SIG-M5 treated with dmso at 0.1 percent for 504 hours (cell line): Measurements from ENCODE around the gene DAP.
A peak's percentile ranks its signal among the peaks of the same experiment; 100 is the strongest.
"Not testable (repeated sequence)": the region's sequence is repeated elsewhere in the genome, so short reads cannot be mapped to it uniquely, and the experiment has no call there.

Experiments used
- DNase-seq: peaks from one replicate; lab custom pipeline; 2025; ENCODE audit not compliant: unreplicated experiment; lab: John Stamatoyannopoulos, UW

Gene DAP

GRCh38 chr5:10674582-10674981 is 86.5 kb downstream of the DAP start:
- no peak for DNase-seq

- DNase-seq = no peak
These were observed 86.9 kb downstream of the DAP start for GRCh38 chr5:10674096-10674495.

- DNase-seq = no peak
These were observed 87.6 kb downstream of the DAP start for GRCh38 chr5:10673407-10673806.

- no peak for DNase-seq
These were observed 88.0 kb downstream of the DAP start for GRCh38 chr5:10673017-10673389.

GRCh38 chr5:10672146-10673016 is 88.7 kb downstream of the DAP start:
- DNase-seq = no peak

DNA sequence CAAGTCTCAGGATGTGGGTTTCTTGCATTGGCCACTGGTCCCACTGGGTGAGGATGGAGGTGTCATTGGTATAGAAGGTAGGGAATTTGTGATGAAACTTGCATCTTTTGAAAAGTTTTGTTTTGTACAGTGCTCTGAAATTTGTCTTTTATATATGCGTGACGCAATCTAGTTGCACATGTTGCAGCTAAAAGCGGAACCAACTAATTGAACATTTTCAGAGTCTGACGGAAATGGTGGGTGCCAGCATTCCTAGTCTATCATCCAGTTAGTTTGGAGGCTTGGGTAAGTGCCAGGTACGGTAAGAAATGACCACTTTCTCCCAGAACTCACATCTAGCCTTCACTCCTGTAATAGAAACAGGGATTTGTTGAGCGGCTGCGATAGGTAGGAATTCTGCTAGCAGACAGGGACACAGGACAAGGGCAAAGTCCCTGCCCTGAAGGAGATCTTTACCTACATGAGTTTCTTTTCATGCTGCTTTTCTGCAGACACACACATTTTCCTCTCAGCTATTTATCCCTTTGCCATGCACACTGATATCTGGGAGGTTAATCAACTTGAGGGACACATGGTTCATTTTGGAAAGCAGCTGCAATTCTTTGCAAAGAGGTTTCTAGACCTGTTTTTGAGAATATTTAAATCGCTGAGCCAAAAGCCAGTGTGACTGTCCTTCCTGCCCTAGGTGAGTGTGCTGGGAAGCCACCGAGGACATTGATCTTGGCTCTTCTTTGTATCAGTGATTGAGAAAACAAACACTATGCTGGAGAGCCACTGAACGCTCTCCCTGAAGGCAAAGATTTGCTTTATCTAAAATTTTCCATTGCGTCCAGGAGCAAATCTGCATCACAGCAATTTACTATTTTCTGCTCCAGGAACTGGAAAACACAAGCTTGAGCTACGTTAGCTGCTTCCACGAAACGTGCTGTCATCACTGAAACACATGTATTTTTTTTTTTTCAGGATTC is 89.7 kb downstream of the DAP start:
- DNase-seq = peak; percentile 61

DNA sequence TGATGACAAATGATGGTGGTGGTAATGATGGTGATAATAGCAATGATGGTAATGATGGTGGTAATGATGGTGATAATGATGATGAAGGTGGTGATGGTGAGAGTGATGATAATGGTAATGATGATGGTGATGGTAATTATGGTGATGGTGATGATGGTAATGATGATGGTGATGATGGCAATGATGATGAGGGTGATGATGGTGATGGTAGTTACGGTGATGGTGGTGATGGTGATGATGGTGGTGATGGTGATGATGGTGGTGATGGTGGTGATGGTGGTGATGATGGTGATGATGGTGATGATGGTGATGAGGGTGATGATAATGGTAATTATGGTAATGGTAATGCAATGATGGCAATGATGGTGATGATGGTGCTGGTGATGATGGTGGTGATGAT is 91.1 kb downstream of the DAP start:
- no peak for DNase-seq

DNA sequence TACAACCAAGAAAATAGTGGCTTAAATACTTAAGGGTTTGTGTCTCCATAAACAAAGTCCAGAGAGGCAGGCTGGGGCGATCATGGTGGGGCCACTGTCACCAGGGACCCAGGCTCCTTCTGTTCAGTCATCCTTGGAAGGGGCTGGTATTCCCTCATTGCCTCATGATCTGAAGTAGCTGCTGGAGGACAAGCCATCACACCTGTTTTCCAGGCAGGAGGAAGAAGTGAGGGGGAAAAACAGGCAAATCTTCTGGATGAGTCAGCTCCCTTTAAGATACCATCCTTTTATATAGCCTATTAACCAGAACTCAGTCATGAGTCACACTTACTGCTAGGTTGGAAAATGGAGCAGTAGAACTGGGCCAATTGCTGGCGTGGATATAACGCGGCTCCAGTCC is 92.3 kb downstream of the DAP start:
- no peak for DNase-seq

DNA sequence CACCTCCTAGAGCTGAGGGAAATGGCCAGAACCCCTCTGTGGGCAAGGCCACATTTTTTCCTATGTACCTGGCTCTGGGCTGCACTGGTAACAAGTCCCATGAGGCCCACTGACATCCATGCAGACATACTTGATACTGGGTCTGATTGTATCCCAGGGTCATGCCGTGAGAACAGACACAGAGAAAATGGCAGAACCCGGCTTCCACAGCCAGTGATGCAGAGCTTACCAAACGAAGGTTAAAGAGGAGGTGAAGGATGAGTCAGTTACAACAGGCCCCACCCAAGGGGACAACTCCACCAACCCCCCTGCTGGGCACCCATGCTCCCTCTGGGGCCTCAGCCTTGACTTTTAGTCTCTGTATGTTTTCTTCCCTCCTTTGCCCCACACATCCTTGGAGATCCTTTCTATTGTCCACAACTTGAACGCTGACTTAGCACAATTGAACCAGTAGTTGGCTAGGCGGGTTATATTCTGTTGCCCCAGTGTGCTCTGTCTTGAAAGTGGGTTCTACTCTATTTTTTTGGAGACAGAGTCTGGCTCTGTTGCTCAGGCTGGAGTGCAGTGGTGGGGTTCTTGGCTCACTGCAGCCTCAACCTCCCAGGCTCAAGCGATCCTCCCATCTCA is 93.5 kb downstream of the DAP start:
- DNase-seq = no peak

- DNase-seq = no peak
These were observed 94.3 kb downstream of the DAP start for GRCh38 chr5:10666531-10667299.

GRCh38 chr5:10665799-10666198 is 95.2 kb downstream of the DAP start:
- DNase-seq = no peak

DNA sequence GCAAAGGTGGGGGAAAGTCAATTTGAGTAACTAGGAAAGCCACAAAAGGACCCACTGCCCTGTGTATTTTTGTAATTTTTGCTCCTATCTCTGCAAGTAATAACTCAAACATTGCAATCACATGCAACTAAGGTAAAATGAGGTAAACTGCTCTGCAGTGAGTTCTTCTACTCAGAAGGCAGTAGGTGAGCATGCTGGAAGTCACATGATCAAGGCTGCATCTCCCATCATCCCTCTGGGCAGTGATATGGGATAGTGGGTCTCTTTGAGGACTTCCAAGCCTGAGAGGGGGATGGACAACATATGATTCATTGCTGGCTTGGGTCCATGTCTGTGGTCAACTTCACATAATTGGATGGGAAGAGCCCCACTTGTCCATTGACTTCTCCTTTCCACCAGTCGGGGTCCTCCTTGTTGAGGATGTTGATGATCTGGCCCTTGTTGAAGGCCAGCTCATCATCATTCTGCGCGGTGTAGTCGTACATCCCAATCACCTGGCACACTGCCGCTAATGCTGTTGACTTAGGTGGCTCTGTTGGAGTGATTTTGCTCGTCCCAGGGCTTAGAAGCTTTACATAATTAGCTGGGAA is 96.8 kb downstream of the DAP start:
- not testable (repeated sequence) for DNase-seq

DNA sequence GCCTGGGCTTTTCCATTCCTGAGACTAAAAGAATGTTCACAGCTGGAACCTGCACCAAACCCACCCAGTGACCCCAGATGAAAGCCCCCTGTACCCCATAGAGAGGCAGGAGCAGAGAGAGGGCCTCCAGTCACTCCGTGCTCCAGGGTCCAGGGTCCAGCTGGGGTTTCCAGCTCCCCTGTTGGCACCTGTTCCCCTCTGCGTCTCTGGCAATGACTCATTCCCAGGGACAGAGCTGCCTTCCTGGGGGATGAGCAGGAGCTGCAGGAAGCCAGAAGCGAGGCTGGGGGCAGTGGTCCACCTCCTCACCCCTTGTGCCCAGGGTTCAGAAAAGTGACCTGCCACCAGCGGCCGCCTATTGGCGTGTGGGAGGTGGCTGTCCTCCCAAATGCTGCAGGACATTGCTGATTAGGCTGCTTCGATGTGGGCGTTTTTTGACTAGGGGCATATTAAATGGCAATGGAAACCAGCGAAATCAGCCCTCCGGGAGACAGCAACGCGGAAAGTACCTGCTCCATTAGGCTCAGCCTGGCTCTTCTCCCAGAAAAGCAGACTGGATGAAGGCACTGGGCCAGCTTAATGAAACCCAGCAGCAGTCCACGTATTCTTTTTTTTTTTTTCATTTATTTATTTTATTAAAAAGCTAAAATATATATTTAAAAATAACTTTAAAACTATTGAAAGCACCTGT is 97.4 kb downstream of the DAP start:
- DNase-seq = no peak

GRCh38 chr5:10662661-10663488 is 98.2 kb downstream of the DAP start:
- no peak for DNase-seq

- DNase-seq = no peak
These were observed 99.0 kb downstream of the DAP start for GRCh38 chr5:10662083-10662482.

DNA sequence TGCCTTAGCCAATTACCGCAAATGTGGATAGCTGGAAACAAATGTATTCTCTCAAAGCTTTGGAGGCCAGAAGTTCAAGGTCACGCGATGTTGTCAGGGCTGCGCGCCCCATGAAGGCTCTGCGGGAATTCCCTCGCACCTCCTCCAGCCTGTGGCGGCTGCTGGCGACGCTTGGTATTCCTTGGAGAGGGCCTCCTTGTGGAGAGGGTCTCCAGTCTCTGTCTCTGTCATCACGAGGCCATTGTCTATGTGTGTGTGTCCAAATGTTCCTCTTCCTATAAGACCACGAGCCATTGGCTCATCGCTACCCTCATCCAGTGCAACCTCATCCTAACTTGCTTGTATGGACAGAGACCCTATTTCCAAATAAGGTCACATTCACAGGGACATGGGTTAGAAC is 99.6 kb downstream of the DAP start:
- DNase-seq = no peak

- no peak for DNase-seq
These were observed 100.2 kb downstream of the DAP start for GRCh38 chr5:10660720-10661387.

DNA sequence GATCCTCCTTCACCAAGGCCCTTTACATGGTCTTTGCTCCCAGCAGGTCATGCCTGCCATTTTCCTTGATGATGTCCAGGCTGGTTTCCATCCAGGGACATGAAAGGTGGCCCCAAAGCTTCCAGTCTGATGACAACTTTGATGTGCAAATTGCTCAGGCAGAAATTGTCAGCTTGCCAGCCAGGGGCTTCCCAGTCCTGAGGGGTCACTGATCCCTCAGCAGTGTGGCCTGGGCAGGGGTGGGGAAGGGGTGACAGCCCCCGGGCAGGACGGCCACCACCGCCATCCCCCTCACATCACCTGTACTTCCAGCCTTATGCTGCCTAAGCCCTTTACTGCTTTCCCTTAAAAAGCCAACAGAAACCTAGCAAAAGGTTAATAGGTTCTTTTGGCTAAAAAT is 100.9 kb downstream of the DAP start:
- no peak for DNase-seq
